GM18951 (cell line): ENCODE results near the gene RUNX2.

Experiments used
- POLR2A ChIP-seq: IDR thresholded peaks from 4 replicates; pipeline ENCODE4 v1.6.1; 2011; ENCODE audit warnings: mild to moderate bottlenecking; ENCODE audit not compliant: insufficient read length, insufficient read depth; ENCODE audit errors: extremely low read depth
- in situ Hi-C: fragments of 300-500 bp; cut with MboI; formaldehyde crosslinking; loops from one replicate; pipeline ENCODE4 v1.12.0; 2022; ENCODE audit warnings: low sequenced_read_pairs, mixed read lengths, inconsistent platforms; ENCODE audit not compliant: unreplicated experiment

The RUNX2 gene

DNA sequence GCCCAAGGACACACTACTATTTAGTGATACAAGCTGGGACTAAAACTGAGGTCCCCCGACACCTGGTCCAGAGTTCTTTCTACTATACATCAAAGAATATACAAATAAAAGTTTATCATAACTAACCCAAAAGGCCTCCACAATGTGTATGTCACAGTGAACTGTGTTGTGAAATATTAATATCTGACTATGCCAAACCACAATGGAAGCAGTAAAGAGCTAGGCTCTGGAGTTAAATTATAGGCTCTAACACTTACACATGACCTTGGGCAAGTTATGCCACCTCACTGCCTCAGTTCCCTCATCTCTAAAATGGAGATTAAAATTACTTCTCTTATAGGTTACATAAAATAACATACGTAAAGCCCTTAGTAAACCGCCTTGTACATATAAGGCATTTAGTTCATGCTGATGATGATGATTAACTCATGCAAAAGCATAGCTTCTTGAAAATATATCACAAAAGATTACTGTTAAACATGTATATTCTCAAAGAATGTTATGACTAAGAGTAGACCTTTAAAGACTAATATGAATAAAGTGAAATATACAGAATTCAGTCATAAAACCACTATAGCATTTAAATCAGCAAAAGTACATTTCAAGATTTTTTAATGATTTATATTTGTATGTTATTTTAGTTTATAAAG is 43.9 kb downstream of the RUNX2 start:
- in situ Hi-C loops: no loop called here
- TF ChIP-seq POLR2A: no peak

DNA sequence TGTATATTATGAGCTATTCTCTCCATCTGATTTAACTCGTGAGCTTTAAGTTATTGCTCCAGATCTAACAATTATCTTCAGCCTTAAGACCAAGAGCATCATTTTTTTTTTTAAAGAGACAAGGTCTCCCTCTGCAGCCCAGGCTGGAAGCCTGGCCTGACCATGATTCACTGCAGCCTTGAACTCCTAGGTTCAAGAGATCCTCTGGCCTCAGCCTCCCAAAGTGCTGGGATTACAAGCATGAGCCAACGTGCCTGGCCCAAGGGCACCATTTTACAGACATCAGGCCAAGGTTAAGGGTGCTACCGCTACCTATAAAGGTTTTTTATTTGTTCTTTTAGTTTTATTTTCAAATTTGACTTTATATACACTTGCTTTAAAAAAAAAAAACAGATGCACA is 47.3 kb downstream of the RUNX2 start:
- in situ Hi-C loops: no loop called here

DNA sequence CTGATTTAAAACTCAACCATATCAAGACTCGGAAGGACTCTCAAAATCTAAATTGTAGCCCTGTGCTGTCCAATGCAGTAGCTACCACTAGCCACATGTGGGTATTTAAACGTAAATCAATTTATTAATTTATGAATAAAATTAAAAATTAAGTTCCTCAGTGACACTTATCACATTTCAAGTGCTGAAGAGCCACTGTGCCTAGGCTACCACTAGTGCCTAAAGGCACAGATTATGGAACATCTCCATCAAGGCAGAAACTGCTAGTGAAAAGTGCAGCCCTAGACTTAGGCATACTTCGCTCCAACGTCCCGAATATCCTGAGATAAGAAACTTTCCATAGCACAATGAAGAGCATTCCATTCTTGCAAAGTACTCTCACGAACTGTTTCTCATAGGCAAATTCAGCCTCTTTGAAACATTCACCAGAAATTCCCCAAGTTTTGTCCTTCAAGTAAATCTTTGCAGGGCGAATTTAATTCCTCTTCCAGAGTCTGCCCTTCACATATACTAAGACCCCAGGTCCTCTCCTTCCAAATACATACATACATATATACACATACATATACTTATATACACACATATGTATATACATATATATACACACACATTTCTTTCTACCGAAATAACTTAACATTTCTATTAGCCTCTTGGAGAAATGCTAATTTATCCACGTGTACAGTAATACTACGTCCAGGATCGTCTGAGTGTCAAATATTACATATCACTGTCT is 48.3 kb downstream of the RUNX2 start:
- in situ Hi-C loops: no loop called here
- TF ChIP-seq POLR2A: no peak

More for the DNA sequence above, 47.3 kb downstream of the RUNX2 start:
- no peak for TF ChIP-seq POLR2A

DNA sequence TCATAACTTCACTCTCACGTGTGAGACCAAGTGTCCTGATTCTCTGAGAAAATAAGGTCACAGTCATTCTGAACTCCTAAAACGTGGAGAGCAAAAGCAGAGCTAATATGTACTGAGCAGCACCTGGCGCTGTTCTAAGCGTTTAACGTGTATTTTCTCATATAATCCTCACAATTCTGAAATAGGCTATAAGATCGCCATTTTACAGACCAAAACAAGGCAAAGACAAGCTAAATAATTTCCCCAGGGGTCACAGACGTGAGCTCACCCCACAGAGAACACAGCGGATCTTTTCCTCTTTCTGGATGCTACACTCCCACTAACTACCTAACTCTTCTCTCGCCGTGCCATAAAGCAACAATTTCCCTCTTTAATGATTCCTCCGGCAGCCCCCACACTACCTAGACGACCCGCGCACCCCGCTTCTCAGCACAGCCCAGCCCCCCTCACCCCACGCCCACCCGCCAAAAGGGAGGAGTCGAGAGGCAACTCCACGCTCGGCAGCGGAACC is 49.0 kb downstream of the RUNX2 start:
- in situ Hi-C loops: no loop called here
- TF ChIP-seq POLR2A: no peak

DNA sequence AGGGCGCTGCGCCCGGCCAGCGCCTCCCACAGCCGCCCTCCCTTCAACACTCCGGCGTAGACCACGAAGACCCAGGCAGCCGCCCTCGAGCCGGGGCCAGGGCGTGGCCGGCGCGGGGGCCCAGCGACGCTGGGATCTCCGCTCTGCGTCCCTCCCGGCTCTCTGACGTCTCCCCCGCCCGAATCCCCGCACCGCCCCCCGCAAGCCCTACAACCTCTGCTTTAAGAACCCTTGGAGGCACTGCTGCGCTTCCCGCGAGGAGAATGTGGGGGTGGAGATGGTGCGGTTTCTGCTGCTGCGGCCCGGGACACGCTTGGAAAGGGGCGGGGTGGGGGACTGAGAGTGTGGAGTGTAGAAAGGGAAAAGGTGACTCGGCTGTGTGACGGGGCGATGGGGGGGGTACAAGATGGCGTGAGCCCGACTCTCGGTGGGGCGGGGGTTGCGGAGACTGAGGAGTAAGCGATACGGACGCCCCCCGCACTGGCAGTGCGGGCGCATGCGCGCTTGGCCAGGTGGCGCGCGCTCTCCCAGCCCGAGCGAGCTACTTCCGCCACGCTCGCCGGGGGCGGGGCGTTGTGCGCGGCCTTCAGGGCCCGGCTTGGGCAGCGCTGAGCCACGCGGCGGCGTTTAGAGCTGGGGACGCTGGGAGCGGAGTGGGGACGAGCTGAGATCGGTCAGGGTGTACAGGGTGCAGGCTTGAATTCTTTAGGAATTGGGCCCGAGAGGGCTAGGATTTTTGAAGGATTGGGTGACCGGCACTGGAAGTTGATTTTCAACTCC is 49.6 kb downstream of the RUNX2 start, which contains the start of gene SUPT3H:
SUPT3H (minus strand) TSS at position 381 of the 780 bp plus-strand sequence.
- peak; percentile 83 for TF ChIP-seq POLR2A
- in situ Hi-C loops: no loop called here

DNA sequence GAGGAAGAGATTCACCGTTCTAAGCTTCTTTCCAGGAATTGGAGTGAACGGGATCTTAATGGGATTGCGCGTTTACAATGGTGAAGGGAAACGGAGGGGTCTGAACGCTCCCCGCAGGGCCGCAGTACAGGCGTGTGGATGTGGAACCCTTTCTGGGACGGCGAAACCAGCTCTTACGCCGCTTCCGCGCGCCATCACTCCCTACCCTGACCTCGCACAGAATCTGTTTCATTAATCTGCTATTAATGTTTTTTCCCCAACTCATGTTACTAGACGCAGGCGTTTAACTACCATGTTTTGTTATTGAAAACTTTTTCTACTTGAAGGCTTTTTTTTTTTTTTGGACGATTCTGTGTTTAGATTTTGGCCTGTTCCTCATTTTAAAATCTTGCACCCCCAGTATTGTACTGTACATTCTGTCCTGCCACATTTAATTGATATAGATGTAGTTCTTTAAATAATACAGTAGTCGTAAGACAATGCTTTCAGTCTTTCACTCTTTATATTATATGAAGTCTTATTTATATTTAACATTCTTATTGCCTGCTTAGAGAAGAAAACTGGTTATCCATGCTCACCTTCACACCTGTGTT is 50.3 kb downstream of the RUNX2 start:
- no peak for TF ChIP-seq POLR2A
- in situ Hi-C loops: no loop called here

DNA sequence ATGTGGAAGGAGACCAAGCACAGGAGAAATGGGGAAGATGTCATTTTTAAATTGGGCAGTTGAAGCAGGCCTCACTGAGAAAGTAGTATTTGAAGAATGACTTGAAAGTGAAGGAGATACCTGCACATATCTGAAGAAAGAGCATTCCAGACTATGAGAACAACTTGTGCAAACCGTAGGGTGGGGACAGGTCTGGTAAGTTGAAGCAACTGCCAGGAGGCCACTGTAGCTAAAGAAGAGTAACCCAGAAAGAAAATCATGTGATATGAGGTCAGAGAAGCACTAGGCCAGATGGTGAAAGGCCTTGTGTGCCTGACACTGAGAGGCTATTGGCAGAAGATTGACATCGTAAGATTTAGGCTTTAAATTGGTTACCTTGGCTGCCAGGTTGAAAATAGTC is 54.3 kb downstream of the RUNX2 start:
- no peak for TF ChIP-seq POLR2A
- in situ Hi-C loops: no loop called here

DNA sequence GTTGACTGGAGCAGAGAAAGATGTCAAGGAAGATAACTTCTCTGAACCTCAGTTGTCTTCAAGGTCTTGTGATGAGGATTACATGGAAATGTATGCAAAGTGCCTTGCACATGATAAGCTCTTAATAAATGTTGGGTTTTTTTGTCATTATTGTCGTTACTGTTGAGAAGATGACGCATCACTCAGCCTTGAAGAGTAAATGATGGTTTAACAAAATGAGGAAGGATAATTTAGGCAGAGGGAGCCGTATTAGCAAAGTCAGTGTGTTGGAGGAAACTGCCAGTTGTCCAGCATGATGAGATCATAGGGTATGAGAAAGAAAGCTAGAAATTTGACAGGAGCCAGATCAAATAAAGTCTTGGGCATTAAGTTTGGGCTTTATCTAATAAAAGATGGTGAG is 58.4 kb downstream of the RUNX2 start:
- in situ Hi-C loops: no loop called here

DNA sequence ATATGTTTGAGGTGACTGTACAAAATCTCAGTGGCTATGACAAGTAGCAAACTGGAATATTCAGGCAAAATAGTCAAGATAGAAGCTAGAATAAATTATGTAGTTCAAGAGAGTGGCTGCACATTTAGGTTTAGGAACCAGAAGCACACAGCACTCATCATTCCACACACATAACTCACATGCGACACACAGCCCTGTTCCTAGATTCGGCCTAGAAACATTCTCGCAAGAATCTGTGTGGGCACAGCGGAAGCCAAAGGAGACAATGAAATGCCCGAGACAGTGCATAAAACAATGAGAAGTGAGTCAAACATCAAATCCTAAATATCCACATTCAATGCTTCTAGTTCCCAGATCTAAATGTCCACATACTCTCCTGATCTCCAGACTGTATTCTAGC is 59.1 kb downstream of the RUNX2 start:
- TF ChIP-seq POLR2A: no peak
- in situ Hi-C loops: no loop called here

More for the DNA sequence above, 58.4 kb downstream of the RUNX2 start:
- no peak for TF ChIP-seq POLR2A

DNA sequence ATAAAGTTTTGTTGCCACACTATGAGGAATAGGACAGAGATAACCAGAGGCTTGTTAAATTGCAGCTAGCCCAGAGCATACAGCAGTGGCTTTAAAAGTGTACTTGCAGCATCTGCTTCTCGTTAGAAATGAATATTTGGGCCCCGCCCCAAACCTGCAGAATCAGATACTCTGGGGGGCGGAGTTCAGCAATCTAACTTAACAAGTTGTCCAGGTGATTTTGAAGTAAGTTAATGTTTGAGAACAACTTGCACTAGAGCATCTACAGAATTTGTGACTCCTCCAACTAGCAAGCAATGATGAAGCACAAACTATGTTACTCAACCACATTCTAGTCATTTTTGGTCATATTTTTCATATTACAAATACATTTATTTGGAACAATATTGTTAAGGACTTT is 60.2 kb downstream of the RUNX2 start:
- TF ChIP-seq POLR2A: no peak
- in situ Hi-C loops: no loop called here

DNA sequence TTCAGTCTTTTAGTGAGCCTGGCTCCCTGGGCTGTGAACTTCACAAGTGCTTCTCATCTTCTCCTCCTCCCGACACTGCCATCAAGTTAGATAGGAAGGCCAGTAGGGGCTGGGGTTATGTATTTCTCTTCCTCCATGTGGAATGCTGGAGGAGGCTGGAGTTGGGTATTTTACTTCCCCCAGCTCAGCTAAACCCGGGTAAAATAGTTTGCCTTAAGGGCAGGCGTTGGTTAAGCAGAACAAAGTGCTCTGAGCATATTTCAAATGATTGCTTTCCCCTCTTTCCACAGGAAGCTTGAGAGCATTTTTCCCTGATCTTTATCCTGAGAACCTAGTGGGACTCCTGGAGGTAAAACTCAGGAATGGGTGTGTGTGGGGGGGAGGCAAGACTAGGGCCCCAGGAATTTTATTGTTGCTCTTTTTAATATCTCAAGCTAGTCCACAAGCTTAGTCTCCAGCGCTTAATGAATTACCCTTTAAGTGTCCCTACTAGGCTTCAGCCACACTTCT is 66.5 kb downstream of the RUNX2 start:
- no peak for TF ChIP-seq POLR2A
- in situ Hi-C loops: no loop called here

DNA sequence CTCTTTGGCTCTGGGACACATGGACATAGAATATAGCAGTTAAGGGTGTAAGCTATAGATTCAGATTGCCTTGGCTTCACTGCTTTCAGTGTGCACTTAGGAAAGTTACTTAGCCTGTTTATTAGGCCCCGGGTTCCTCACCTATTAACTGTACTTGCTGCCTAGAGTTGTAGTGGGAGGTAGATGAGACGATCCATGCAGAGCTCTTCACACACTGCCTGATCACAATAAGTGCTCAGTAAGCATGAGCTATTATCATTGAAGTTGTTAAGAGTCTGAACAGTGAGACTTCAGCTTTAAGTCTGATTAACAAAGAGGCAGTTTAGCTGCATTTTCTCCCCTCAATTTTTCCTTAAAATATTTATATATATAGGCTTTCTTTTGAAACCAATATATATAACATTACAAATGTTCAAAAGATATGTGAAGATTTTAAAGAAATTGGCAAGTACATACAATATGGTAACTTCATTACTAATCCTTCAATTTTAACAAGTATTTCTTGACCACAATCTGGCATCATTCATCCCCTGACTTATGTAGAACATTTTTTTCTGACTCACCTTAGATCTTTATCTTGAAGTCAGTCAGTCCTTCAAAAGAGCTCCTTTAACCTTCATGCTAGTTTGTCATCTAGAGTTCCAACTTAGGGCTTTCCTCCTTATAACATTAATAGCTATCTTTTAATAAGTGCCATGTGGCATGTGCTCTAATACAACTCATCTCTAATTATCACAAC is 70.1 kb downstream of the RUNX2 start:
- TF ChIP-seq POLR2A: no peak
- in situ Hi-C loops: no loop called here
